Common myeloid progenitor, CD34-positive (primary cell): ENCODE data around the gene LYSMD2.

ENCODE experiments used
- CTCF ChIA-PET: fragments of 350-600 bp; sonication (Branson Sonifier 250); formaldehyde crosslinking; loops from one replicate; lab custom pipeline; 2021; ENCODE audit warnings: antibody characterized with exemption; lab: Charles Lee
- POLR2A ChIA-PET: fragments of 350-600 bp; sonication (Branson Sonifier 250); formaldehyde crosslinking; loops from one replicate; lab custom pipeline; 2021; ENCODE audit warnings: antibody characterized with exemption; lab: Charles Lee
- DNase-seq, 3 donors: peaks; one replicate each; pipeline versions ENCODE4 v3.0.0 to v3.0.0-alpha.2; 2013
- H3K27ac ChIP-seq, 2 experiments: 1 replicate in 1 of 2; 2 replicates in 1 of 2; pipeline ENCODE4 v1.7.0; 2013; ENCODE audit warnings: inconsistent platforms in 2 of 2, low read length in 2 of 2, mild to moderate bottlenecking in 2 of 2, low read depth in 1 of 2, moderate library complexity in 1 of 2; ENCODE audit not compliant: severe bottlenecking in 2 of 2, insufficient read depth in 1 of 2, poor library complexity in 1 of 2
- H3K27me3 ChIP-seq, 5 experiments: replicated peaks in 2 of 5; 1 replicate in 3 of 5; 2 replicates in 2 of 5; pipeline versions ENCODE4 v1.6.1 to v1.7.0; 2013; ENCODE audit warnings: low read length in 4 of 5, mild to moderate bottlenecking in 2 of 5, moderate library complexity in 2 of 5, inconsistent platforms in 1 of 5; ENCODE audit not compliant: insufficient read depth in 5 of 5, control insufficient read depth in 4 of 5
- H3K36me3 ChIP-seq, 4 experiments: 1 replicate in 2 of 4; 2 replicates in 2 of 4; pipeline versions ENCODE4 v1.6.1 to v1.7.0; 2013; ENCODE audit warnings: low read length in 3 of 4, control low read depth in 1 of 4, mild to moderate bottlenecking in 1 of 4; ENCODE audit not compliant: control insufficient read depth in 4 of 4, insufficient read depth in 4 of 4
- H3K4me1 ChIP-seq, 4 experiments: 1 replicate in 3 of 4; 2 replicates in 1 of 4; pipeline versions ENCODE4 v1.6.1 to v1.7.1; 2013; ENCODE audit warnings: low read length in 3 of 4, mild to moderate bottlenecking in 3 of 4, control low read depth in 1 of 4, inconsistent platforms in 1 of 4, moderate library complexity in 1 of 4; ENCODE audit not compliant: control insufficient read depth in 4 of 4, insufficient read depth in 4 of 4; ENCODE audit errors: control extremely low read depth in 1 of 4
- H3K4me3 ChIP-seq, 7 experiments: 1 replicate in 4 of 7; 2 replicates in 3 of 7; pipeline versions ENCODE4 v1.5.1 to v1.7.0; 2013; ENCODE audit warnings: mild to moderate bottlenecking in 7 of 7, low read length in 6 of 7, moderate library complexity in 6 of 7, inconsistent platforms in 2 of 7, low read depth in 2 of 7, control low read depth in 1 of 7; ENCODE audit not compliant: insufficient read depth in 4 of 7, control insufficient read depth in 1 of 7; ENCODE audit errors: extremely low read depth in 1 of 7
- H3K9me3 ChIP-seq, 5 experiments: 1 replicate in 4 of 5; 2 replicates in 1 of 5; pipeline versions ENCODE4 v1.6.1 to v1.7.1; 2013; ENCODE audit warnings: low read length in 4 of 5, mild to moderate bottlenecking in 2 of 5, inconsistent platforms in 1 of 5, low read depth in 1 of 5, moderate library complexity in 1 of 5; ENCODE audit not compliant: control insufficient read depth in 4 of 5, insufficient read depth in 2 of 5; ENCODE audit errors: control extremely low read depth in 1 of 5
- WGBS: methylation state at CpG from one replicate; pipeline ENCODE4 v1.1.5; 2013; ENCODE audit not compliant: insufficient coverage; 5-methylcytosine and 5-hydroxymethylcytosine counted together

LYSMD2 gene

DNA sequence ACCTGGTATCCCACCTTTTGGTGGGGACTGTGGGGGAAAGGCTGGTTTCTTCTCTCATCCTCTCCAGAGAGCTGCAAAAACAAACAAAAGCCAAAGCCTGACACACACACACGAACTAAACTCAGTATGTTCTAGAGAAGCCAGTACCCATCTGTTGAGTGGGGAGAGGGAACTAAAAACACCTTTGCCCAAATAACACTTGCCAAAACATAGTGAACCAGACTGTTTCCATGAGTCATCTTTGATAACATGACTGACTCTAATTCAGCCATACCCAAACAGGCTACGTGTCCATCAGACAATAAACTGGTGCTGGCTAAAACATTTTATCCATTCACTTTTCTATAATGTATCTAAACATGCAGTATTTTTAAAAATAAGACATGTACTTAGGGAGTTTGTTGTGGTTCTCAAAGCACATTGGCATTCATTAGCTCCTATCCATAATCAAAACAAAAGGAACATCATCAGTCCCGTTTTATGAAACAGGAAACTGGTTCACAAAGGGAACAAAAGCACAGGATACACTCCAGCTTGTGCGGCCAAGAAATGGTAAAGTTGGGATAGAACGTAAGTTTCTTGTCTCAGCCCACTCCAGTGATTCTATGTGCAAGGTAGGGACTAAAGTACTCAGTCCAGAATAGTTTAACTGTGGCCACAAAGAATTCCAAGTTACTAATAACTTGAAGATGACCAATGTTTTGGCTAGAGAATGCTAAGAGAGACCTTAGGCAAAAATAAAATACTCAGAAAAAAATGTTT is 16.1 kb downstream of the LYSMD2 start:
- 60% methylated on average over 1 of the region's 5 CpGs for WGBS
- Histone ChIP-seq H3K27ac (no peak overlapping the region), H3K27me3 (no peaks in the 10 kb centered on the region), H3K4me1 (peaks cover 8 to 24% (median 11%) of the 10 kb centered on the region in 4 experiments), H3K4me3 (no peak overlapping the region), H3K36me3 (peaks cover 14 to 25% (median 15%) of the 10 kb centered on the region in 4 experiments), H3K9me3 (no peaks in the 10 kb centered on the region)
- CTCF ChIA-PET = interaction anchor here (1.7 kb wide), 1 partner anchor 11 kb away, joined by 9 read pairs; no protein-coding TSS in a partner anchor
- POLR2A ChIA-PET = interaction anchor here (1.0 kb wide), 1 partner anchor 11 kb away, joined by 5 read pairs; no protein-coding TSS in a partner anchor
- DNase-seq = no peak

DNA sequence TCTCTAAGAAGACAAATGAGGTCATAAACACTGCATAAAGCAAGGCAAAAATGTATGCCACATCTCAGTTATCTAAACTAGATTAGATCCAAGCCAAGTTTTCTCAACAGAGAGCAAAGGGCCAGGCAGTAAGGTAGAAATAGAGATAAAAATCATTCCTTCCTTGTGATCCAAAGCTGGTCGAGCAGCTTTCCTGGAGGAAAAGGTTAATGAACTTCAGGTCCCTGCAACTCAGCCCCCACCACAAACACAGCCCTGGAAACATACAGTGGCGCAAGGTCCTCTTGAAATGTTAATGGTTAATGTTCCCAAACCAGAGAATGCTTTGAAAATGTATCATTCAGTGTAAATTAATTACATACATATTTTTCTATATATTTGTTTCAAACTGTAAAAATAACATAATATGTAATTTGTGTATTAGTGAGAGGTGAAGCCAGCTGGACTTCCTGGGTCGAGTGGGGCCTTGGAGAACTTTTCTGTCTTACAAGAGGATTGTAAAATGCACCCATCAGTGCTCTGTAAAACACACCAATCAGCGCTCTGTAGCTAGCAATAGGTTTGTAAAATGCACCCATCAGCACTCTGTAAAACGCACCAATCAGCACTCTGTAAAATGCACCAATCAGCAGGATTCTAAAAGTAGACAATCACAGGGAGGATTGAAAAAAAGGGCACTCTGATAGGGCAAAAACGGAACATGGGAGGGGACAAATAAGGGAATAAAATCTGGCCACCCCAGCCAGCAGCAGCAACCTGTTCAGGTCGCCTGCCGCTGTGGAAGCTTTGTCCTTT is 17.1 kb downstream of the LYSMD2 start:
- H3K27ac ChIP-seq = no peak overlapping the region
- H3K36me3 ChIP-seq = peaks cover 14 to 25% (median 15%) of the 10 kb centered on the region in 4 experiments
- peaks cover 3 to 17% (median 9%) of the 10 kb centered on the region in 4 experiments for H3K4me1 ChIP-seq
- WGBS = 93% methylated on average over 7 of the region's 8 CpGs
- no peak overlapping the region for H3K4me3 ChIP-seq
- no peaks in the 10 kb centered on the region for H3K27me3 ChIP-seq
- no peak for DNase-seq
- CTCF ChIA-PET = interaction anchor here (1.0 to 1.4 kb wide), 3 partner anchors 10 to 37 kb away, joined by 3 read pairs; no protein-coding TSS in a partner anchor
- POLR2A ChIA-PET = interaction anchor here (0.6 kb wide), 1 partner anchor 480 kb away, joined by 3 read pairs; no protein-coding TSS in a partner anchor
- no peaks in the 10 kb centered on the region for H3K9me3 ChIP-seq

DNA sequence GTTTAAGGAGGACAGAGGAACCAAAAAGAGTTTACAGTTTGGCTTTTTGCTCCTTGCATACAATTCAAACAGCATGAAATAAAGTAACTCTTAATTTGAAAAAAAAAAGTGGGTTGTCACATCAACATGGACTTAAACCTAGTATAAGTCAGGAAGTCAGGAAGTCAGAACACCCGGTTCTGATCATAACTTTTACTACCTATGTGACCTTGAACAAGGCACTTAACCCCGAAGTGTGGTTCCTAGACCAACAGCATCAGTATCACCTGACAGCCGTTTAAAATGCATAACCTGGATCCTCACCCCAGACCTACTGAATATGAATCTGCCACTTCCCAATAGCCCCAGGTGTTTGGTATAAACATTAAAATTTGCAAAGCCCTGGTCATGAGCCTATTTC is 18.7 kb downstream of the LYSMD2 start:
- ChIA-PET POLR2A (no interaction called here), CTCF (interaction anchor here (1.0 to 1.4 kb wide), 2 partner anchors 8 to 18 kb away, joined by 3 read pairs; no protein-coding TSS in a partner anchor)
- no peaks in the 10 kb centered on the region for H3K9me3 ChIP-seq
- peaks cover 11 to 25% (median 13%) of the 10 kb centered on the region in 4 experiments for H3K36me3 ChIP-seq
- H3K27me3 ChIP-seq = no peaks in the 10 kb centered on the region
- WGBS = 85% methylated on average over 2 of the region's 3 CpGs
- no peak for DNase-seq
- H3K4me3 ChIP-seq = no peak overlapping the region
- peaks cover 0 to under 1% (median 0%) of the 10 kb centered on the region in 4 experiments for H3K4me1 ChIP-seq
- H3K27ac ChIP-seq = no peak overlapping the region

DNA sequence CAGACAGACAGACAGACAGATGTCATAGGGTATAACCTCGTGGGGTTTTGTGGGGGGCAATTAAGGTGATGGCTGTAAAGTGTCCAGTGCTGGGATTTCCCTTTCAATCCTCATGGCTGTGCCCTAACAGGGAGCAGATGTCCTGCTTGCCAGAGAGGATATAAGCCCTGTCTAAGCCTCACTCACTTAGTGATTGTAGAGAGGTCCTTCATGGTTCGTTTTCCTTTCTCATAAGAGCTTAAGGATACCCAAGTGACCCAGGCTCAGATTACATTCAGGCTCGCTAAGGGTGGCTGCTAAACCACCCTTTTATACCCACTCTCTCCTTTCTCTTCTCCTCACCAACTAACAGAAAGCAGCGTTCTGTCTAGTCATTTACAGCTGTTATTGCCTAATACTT is 19.2 kb downstream of the LYSMD2 start:
- Histone ChIP-seq H3K27ac (no peak overlapping the region), H3K9me3 (no peaks in the 10 kb centered on the region), H3K4me3 (no peak overlapping the region), H3K27me3 (no peaks in the 10 kb centered on the region), H3K4me1 (no peaks in the 10 kb centered on the region), H3K36me3 (peaks cover 11 to 23% (median 13%) of the 10 kb centered on the region in 4 experiments)
- POLR2A ChIA-PET = no interaction called here
- 100% methylated on average over 2 of the region's 4 CpGs for WGBS
- CTCF ChIA-PET = interaction anchor here (1.0 kb wide), 1 partner anchor 18 kb away, joined by 3 read pairs; no protein-coding TSS in a partner anchor
- no peak for DNase-seq

DNA sequence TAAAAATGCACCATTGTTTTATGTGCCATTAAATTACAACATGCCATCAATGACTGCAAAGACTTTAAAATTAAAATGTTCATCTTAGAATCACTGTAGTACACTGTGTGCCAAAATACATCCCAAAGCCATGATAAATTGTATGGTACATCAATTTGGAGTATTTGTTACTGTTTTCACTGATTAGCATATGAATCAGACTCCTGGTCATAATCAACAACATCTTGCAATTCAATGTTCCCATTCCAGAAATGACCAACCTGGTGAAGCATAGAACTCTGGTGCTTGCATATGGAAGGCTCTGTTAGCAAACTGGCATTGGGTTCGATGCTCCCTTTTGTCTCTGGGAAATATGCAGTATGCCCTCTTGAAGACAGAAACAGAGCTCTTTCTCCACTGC is 22.5 kb downstream of the LYSMD2 start:
- peaks cover 0 to 1% (median 0%) of the 10 kb centered on the region in 5 experiments for H3K9me3 ChIP-seq
- POLR2A ChIA-PET = interaction anchor here (0.8 kb wide), 1 partner anchor 237 kb away, joined by 3 read pairs; no protein-coding TSS in a partner anchor
- 100% methylated on average over 1 of the region's 1 CpG for WGBS
- CTCF ChIA-PET = no interaction called here
- H3K4me1 ChIP-seq = no peaks in the 10 kb centered on the region
- H3K36me3 ChIP-seq = peaks cover 0 to 5% (median 0%) of the 10 kb centered on the region in 4 experiments
- no peak overlapping the region for H3K27ac ChIP-seq
- H3K4me3 ChIP-seq = no peak overlapping the region
- no peak for DNase-seq
- H3K27me3 ChIP-seq = no peaks in the 10 kb centered on the region

- CTCF ChIA-PET = no interaction called here
- no peak overlapping the region for H3K27ac ChIP-seq
- no peaks in the 10 kb centered on the region for H3K27me3 ChIP-seq
- peaks cover 0 to 2% (median 0%) of the 10 kb centered on the region in 4 experiments for H3K36me3 ChIP-seq
- POLR2A ChIA-PET = no interaction called here
- H3K4me1 ChIP-seq = no peaks in the 10 kb centered on the region
- 100% methylated on average over 1 of the region's 1 CpG for WGBS
- DNase-seq = no peak
- H3K9me3 ChIP-seq = peaks cover 0 to 1% (median 0%) of the 10 kb centered on the region in 5 experiments
- no peak overlapping the region for H3K4me3 ChIP-seq
Observed at GRCh38 chr15:51714162-51714561, 23.3 kb downstream of the LYSMD2 start.
